H1 (cell line): ENCODE data around the gene COL5A3.

Experiments
- CTCF ChIP-seq, 3 experiments: IDR thresholded peaks; 1 replicate in 2 of 3; 2 replicates in 1 of 3; pipeline versions ENCODE4 v1.5.1 to v1.6.1; 2011; ENCODE audit warnings: low read length in 3 of 3, mild to moderate bottlenecking in 3 of 3, inconsistent platforms in 2 of 3, low read depth in 1 of 3, moderate library complexity in 1 of 3; ENCODE audit not compliant: insufficient read depth in 1 of 3; ENCODE audit errors: control extremely low read depth in 1 of 3
- MAFK ChIP-seq: IDR thresholded peaks from 2 replicates; pipeline ENCODE4 v1.6.1; 2012; ENCODE audit warnings: low read depth, mild to moderate bottlenecking, improper control_type of control experiment, low read length

GRCh38 chr19:9910625-9911024, 99.7 kb downstream of the COL5A3 start:
- TF ChIP-seq CTCF (IDR thresholded peaks at IDR 0.05; ENCODE audit: control extremely low read depth in 1 of 3, insufficient read depth in 1 of 3, low read depth in 1 of 3, low read length in 3 of 3) (no peak), MAFK (no peak)
